Measurements from ENCODE around the gene PTX3. TPM values are rescaled to one million over a fixed set of nuclear protein-coding genes. Genes with fewer than 3 reads are reported as not detected.

Gene PTX3
- total and polyA plus RNA-seq, 10 of the 15 experiments (the other 5 are each of a cell fraction or from before 2014, with no cell fraction given), result 0.03 to 0.11 (median 0.06) TPM; not detected in 7

GRCh38 chr3:157471064-157471463 lies 34.4 kb downstream of the PTX3 start (continued):
- no peak for TF ChIP-seq CEBPZ (IDR thresholded peaks at IDR 0.05; ENCODE audit: low read depth, low read length)
- no peak for TF ChIP-seq RAD21 (IDR thresholded peaks at IDR 0.05; ENCODE audit: insufficient read depth, low read depth, low read length)
- TF ChIP-seq TBL1XR1 (IDR thresholded peaks at IDR 0.05; ENCODE audit: low read depth, low read length), result no peak
- no peak for TF ChIP-seq ZBTB11 (CRISPR knock-in tag; IDR thresholded peaks at IDR 0.05)
- TF ChIP-seq SKIL (IDR thresholded peaks at IDR 0.05; ENCODE audit: low read depth, poor library complexity, severe bottlenecking), result no peak
- no peak for TF ChIP-seq HDGF (IDR thresholded peaks at IDR 0.05)
